ENCODE measurements around the gene ANKK1. TPM values are rescaled to one million over a fixed set of nuclear protein-coding genes. Genes with fewer than 3 reads are reported as not detected.

ANKK1 gene
- total and polyA plus RNA-seq, 2 of the 8 experiments (the other 6 are each of a cell fraction or from before 2014, with no cell fraction given) = 0.11 TPM; not detected in 1

DNA sequence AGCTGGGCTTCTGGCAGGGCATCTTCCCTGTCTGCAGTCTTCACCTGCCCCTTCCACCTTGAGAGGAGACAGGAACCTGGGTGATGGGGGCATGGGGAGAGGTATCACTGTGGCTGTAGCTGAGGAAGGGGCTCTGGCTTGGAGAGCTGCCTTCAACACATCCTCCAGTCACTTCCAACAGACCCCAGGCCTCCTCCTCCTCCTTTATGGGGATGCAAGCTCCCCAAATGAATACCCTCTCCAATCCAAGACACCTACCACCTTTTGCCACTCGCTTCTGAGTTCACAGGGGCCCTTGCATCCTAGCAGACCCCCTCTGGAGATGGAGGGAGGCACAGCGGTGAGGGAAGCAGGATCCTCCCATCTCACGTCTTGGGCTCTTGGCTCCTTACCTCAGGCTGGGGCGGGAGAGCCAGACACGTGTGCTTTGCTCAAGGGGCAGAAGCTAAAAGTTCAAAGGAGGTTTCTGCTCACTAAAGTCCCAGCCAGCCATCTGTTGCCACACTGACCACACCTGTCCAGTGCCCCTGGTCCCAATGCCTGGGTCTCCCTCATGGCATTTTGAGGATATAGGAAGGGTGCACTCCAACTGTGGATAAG, 13.2 kb downstream of the ANKK1 start:
- Histone ChIP-seq H4K5ac (ENCODE audit: insufficient read length, low read depth, low read length) (no peak overlapping the region), H3K14ac (ENCODE audit: insufficient read length) (no peak overlapping the region), H3K4ac (replicated peaks; ENCODE audit: insufficient read length, low read depth, low read length) (no peak overlapping the region), H3K23ac (ENCODE audit: insufficient read length) (no peak overlapping the region), H3K9me3 (ENCODE audit: insufficient read depth in 2 of 2, low read depth in 1 of 2, low read length in 1 of 2) (no peaks in the 10 kb centered on the region), H3K79me2 (ENCODE audit: control insufficient read depth in 1 of 2, insufficient read depth in 2 of 2, low read length in 2 of 2) (no peaks in the 10 kb centered on the region), H3K9ac (replicated peaks in 1 of 4; ENCODE audit: extremely low read depth in 1 of 4, low read depth in 3 of 4, low read length in 3 of 4) (no peak overlapping the region), H2BK15ac (ENCODE audit: low read length) (no peak overlapping the region), H4K8ac (ENCODE audit: extremely low read depth, insufficient read depth, low read length) (no peak overlapping the region), H3K27me3 (replicated peaks in 1 of 4; ENCODE audit: control insufficient read depth in 3 of 4, extremely low read depth in 1 of 4, insufficient read depth in 3 of 4, low read length in 3 of 4) (no peaks in the 10 kb centered on the region), H3K23me2 (ENCODE audit: low read depth, low read length) (no peaks in the 10 kb centered on the region), H2BK12ac (ENCODE audit: low read depth, low read length) (no peak overlapping the region), H4K20me1 (replicated peaks in 1 of 2; ENCODE audit: control insufficient read depth in 1 of 2, insufficient read depth in 2 of 2, low read length in 2 of 2) (no peaks in the 10 kb centered on the region), H3K79me1 (ENCODE audit: low read depth, low read length) (no peaks in the 10 kb centered on the region), H3K4me1 (replicated peaks in 1 of 4; ENCODE audit: control insufficient read depth in 3 of 4, insufficient read depth in 4 of 4, low read length in 3 of 4) (no peaks in the 10 kb centered on the region), H3K27ac (ENCODE audit: low read depth, low read length) (no peak overlapping the region), H3K56ac (replicated peaks; ENCODE audit: insufficient read length, low read depth, low read length) (no peak overlapping the region), H2BK20ac (ENCODE audit: low read length) (no peak overlapping the region), H2AK5ac (ENCODE audit: low read depth, low read length) (no peak overlapping the region), H3K4me3 (ENCODE audit: extremely low read depth in 1 of 4, insufficient read depth in 2 of 4, low read depth in 3 of 4, low read length in 4 of 4) (no peak overlapping the region), H3K36me3 (ENCODE audit: control insufficient read depth in 2 of 4, insufficient read depth in 4 of 4, low read length in 3 of 4) (no peaks in the 10 kb centered on the region), H2AFZ (ENCODE audit: low read length) (no peak overlapping the region), H2BK120ac (replicated peaks; ENCODE audit: low read depth, low read length) (no peak overlapping the region), H3K18ac (ENCODE audit: extremely low read depth, low read length) (no peak overlapping the region), H3K4me2 (ENCODE audit: insufficient read depth in 1 of 2, low read depth in 2 of 2, low read length in 2 of 2) (no peak overlapping the region), H4K91ac (replicated peaks; ENCODE audit: insufficient read length, low read length) (no peak overlapping the region), H2BK5ac (ENCODE audit: low read depth, low read length) (no peak overlapping the region)
- ChIA-PET CTCF (ENCODE audit: partially characterized antibody) (interaction anchor here (2.7 kb wide), 1 partner anchor 13 kb away, joined by 18 read pairs; the partner anchor contains the start of gene ANKK1), POLR2A (ENCODE audit: partially characterized antibody) (interaction anchor here (1.4 kb wide), 1 partner anchor 13 kb away, joined by 3 read pairs; the partner anchor contains the start of gene ANKK1)
- WGBS, 2 experiments (ENCODE audit: extremely low coverage in 1 of 2, insufficient coverage in 1 of 2, insufficient read length in 1 of 2, insufficient replicate concordance in 2 of 2, low coverage in 1 of 2, low lambda C conversion rate in 2 of 2, missing lambda C conversion rate in 1 of 2) = 73% methylated on average over 5 of the region's 5 CpGs; no CpG with 5 or more reads in 1 of the 2 experiments
- TF ChIP-seq NRF1 (IDR thresholded peaks at IDR 0.05; ENCODE audit: low read depth, low read length) = no peak
- no peak for TF ChIP-seq SIN3A (conservative IDR thresholded peaks at IDR 0.05 in 1 of 2, IDR thresholded peaks at IDR 0.05 in 1 of 2; ENCODE audit: low read depth in 1 of 2, low read length in 2 of 2)
- no peak for TF ChIP-seq POLR2AphosphoS5 (IDR thresholded peaks at IDR 0.05; ENCODE audit: low read depth, low read length)
- TF ChIP-seq SIX5 (IDR thresholded peaks at IDR 0.05; ENCODE audit: low read depth, low read length) = no peak
- TF ChIP-seq MAFK (IDR thresholded peaks at IDR 0.05; ENCODE audit: low read depth, low read length) = no peak
- no peak for TF ChIP-seq SIRT6 (IDR thresholded peaks at IDR 0.05; ENCODE audit: low read length)
- TF ChIP-seq CREB1 (IDR thresholded peaks at IDR 0.05) = no peak
- FAIRE-seq (no peak), DNase-seq (ENCODE audit: low read depth in 1 of 2, low spot score in 2 of 2) (no peak)
